GM12878 (cell line): ENCODE measurements around the gene MOB2. TPM values are rescaled to one million over a fixed set of nuclear protein-coding genes. Genes with fewer than 3 reads are reported as not detected.

Experiments used
- ATAC-seq: fragments of 200-7000 bp; cut with Tn5 transposase; 3 replicates; pipeline ENCODE4 v1.9.1; 2020; ENCODE audit warnings: mild to moderate bottlenecking, moderate library complexity
- BruUV-seq: library from RNA; stranded (reverse); fragments of 400-500 nt; replicated peaks from 2 replicates; lab custom pipeline; 2021; lab: Mats Ljungman, UMichigan
- CTCF ChIA-PET: fragments of 300-600 bp; sonication (Branson Sonifier 250); formaldehyde crosslinking; extraction: SDS; loops from one replicate; lab custom pipeline; 2021; ENCODE audit warnings: inconsistent platforms; lab: Yijun Ruan, JAX
- POLR2A ChIA-PET: fragments of 350-600 bp; formaldehyde crosslinking; extraction: SDS; loops from one replicate; lab custom pipeline; 2021; ENCODE audit warnings: inconsistent platforms; lab: Charles Lee
- RAD21 ChIA-PET: fragments of 300-600 bp; sonication (Branson Sonifier 250); formaldehyde crosslinking; loops from one replicate; lab custom pipeline; 2023; ENCODE audit warnings: antibody characterized with exemption; ENCODE audit not compliant: unreplicated experiment; lab: Charles Lee
- SMC1A ChIA-PET: fragments of 300-600 bp; sonication (Branson Sonifier 250); formaldehyde crosslinking; loops from one replicate; lab custom pipeline; 2023; ENCODE audit not compliant: unreplicated experiment, uncharacterized antibody; lab: Charles Lee
- DNase-seq: peaks from one replicate; pipeline ENCODE4 v3.0.0-alpha.2; 2011; ENCODE audit warnings: low read depth, low spot score
- FAIRE-seq: peaks from 3 replicates; lab custom pipeline; 2011; peaks lifted over from hg19 to GRCh38; lab: Jason Lieb, UNC
- H2AFZ ChIP-seq: 2 replicates; pipeline ENCODE4 v1.6.0; 2011; ENCODE audit warnings: low read depth, low read length, control low read depth; ENCODE audit not compliant: control insufficient read depth
- H3K27ac ChIP-seq: 2 replicates; pipeline ENCODE4 v1.5.1; 2011; ENCODE audit warnings: control low read depth; ENCODE audit not compliant: control insufficient read depth, insufficient read depth
- H3K27me3 ChIP-seq, 2 experiments: replicated peaks in 1 of 2; 2 replicates each; pipeline versions ENCODE4 v1.6.0 to v1.6.1; 2011; ENCODE audit warnings: low read length in 1 of 2; ENCODE audit not compliant: control insufficient read depth in 2 of 2, insufficient read depth in 2 of 2
- H3K36me3 ChIP-seq, 2 experiments: 2 replicates each; pipeline ENCODE4 v1.5.1; 2011; ENCODE audit warnings: low read length in 1 of 2; ENCODE audit not compliant: control insufficient read depth in 2 of 2, insufficient read depth in 2 of 2
- H3K4me1 ChIP-seq: 2 replicates; pipeline ENCODE4 v1.6.1; 2011; ENCODE audit warnings: mild to moderate bottlenecking, low read length, moderate library complexity, mixed read lengths; ENCODE audit not compliant: control insufficient read depth, insufficient read depth
- H3K4me2 ChIP-seq: 2 replicates; pipeline ENCODE4 v1.6.0; 2011; ENCODE audit warnings: control low read depth; ENCODE audit not compliant: control insufficient read depth, insufficient read depth
- H3K4me3 ChIP-seq: fragments of 200-600 bp; sonication (generic); 2 replicates; pipeline ENCODE4 v1.5.1; 2016
- H3K79me2 ChIP-seq: 2 replicates; pipeline ENCODE4 v1.6.0; 2011; ENCODE audit warnings: low read length; ENCODE audit not compliant: control insufficient read depth, insufficient read depth
- H3K9ac ChIP-seq: 2 replicates; pipeline ENCODE4 v1.8.0; 2011; ENCODE audit warnings: low read length, control low read depth, mixed read lengths; ENCODE audit not compliant: control insufficient read depth, insufficient read depth
- H3K9me3 ChIP-seq: replicated peaks from 3 replicates; pipeline ENCODE4 v1.5.1; 2011; ENCODE audit warnings: mild to moderate bottlenecking, low read length; ENCODE audit not compliant: control insufficient read depth, insufficient read depth
- H4K20me1 ChIP-seq: 2 replicates; pipeline ENCODE4 v1.6.0; 2011; ENCODE audit not compliant: control insufficient read depth, insufficient read depth
- ATF3 ChIP-seq: IDR thresholded peaks from 2 replicates; pipeline ENCODE4 v1.6.1; 2011; ENCODE audit warnings: low read depth, mild to moderate bottlenecking, low read length, moderate library complexity, borderline replicate concordance; ENCODE audit errors: extremely low read depth
- BACH1 ChIP-seq: fragments of 450-650 bp; IDR thresholded peaks from 2 replicates; pipeline ENCODE4 v1.6.1; 2017; ENCODE audit warnings: mild to moderate bottlenecking, borderline replicate concordance
- BCL11A ChIP-seq: IDR thresholded peaks from 2 replicates; pipeline ENCODE4 v1.6.1; 2011; ENCODE audit warnings: low read depth, low read length
- CBX5 ChIP-seq: sonication (generic); IDR thresholded peaks from 2 replicates; pipeline ENCODE4 v1.6.1; 2016; ENCODE audit warnings: low read depth, moderate library complexity, mild to moderate bottlenecking, inconsistent platforms
- E2F4 ChIP-seq: IDR thresholded peaks from 2 replicates; pipeline ENCODE4 v1.6.1; 2012; ENCODE audit warnings: low read depth, low read length, improper control_type of control experiment
- EED ChIP-seq: sonication (generic); IDR thresholded peaks from 2 replicates; pipeline ENCODE4 v1.6.1; 2016; ENCODE audit warnings: antibody characterized with exemption, low read depth
- MTA2 ChIP-seq: fragments of 450-650 bp; IDR thresholded peaks from 2 replicates; pipeline ENCODE4 v1.6.1; 2016; ENCODE audit warnings: low read depth, mild to moderate bottlenecking, moderate library complexity
- NFYA ChIP-seq: IDR thresholded peaks from 2 replicates; pipeline ENCODE4 v1.6.1; 2011; ENCODE audit warnings: low read depth, mild to moderate bottlenecking, low read length, improper control_type of control experiment, borderline replicate concordance
- POLR2AphosphoS2 ChIP-seq: IDR thresholded peaks from 2 replicates; pipeline ENCODE4 v1.6.1; 2011; ENCODE audit warnings: low read depth, mild to moderate bottlenecking, low read length, improper control_type of control experiment, moderate library complexity
- RAD21 ChIP-seq: IDR thresholded peaks from 2 replicates; pipeline ENCODE4 v1.6.1; 2011; ENCODE audit warnings: mild to moderate bottlenecking, low read depth, low read length, moderate library complexity; ENCODE audit not compliant: insufficient read depth
- SUZ12 ChIP-seq: fragments of 200-600 bp; sonication (generic); IDR thresholded peaks from one replicate; pipeline ENCODE4 v1.6.1; 2018; ENCODE audit warnings: antibody characterized with exemption, mild to moderate bottlenecking; ENCODE audit not compliant: unreplicated experiment
- WRNIP1 ChIP-seq: IDR thresholded peaks from 2 replicates; pipeline ENCODE4 v1.6.1; 2011; ENCODE audit warnings: low read depth, low read length, improper control_type of control experiment, borderline replicate concordance
- ZBTB40 ChIP-seq: fragments of 450-650 bp; IDR thresholded peaks from 2 replicates; pipeline ENCODE4 v1.6.1; 2016; ENCODE audit warnings: mild to moderate bottlenecking, moderate library complexity, borderline replicate concordance
- WGBS: methylation state at CpG from one replicate; pipeline ENCODE4 v1.1.6; 2016; ENCODE audit warnings: low lambda C conversion rate; ENCODE audit not compliant: insufficient replicate concordance, insufficient coverage; ENCODE audit errors: missing lambda C conversion rate; 5-methylcytosine and 5-hydroxymethylcytosine counted together
- in situ Hi-C: fragments of 300-500 bp; cut with MboI; formaldehyde crosslinking; loops from 9 replicates; pipeline ENCODE4 v1.14.3; 2018; ENCODE audit warnings: mixed read lengths
- intact Hi-C: fragments of 100-400 bp; cut with micrococcal nuclease; formaldehyde crosslinking; loops from one replicate; pipeline ENCODE4 v1.14.2; 2022; ENCODE audit not compliant: unreplicated experiment
- polyA plus RNA-seq, 11 experiments: library from polyadenylated mRNA; depleted of rRNA in 4 of 11; unstranded in 6 of 11; stranded (reverse) in 5 of 11; fragments of >200 nt; fragmentation: Nextera tagmentation in 4 of 11; fragmentation: Illumina TruSeq in 1 of 11; extraction: Ambion mirVana in 4 of 11; extraction: Trizol in 1 of 11; gene quantifications; 1 replicate in 1 of 11; 2 replicates in 10 of 11; pipeline versions ENCODE4 v1.2.1 to v1.2.3, GENCODE V29; 2011 to 2016; ENCODE audit warnings: inconsistent platforms in 2 of 11, missing spikeins in 2 of 11, low read depth in 1 of 11
- total RNA-seq, 4 experiments: library from RNA; depleted of rRNA in 3 of 4; stranded (reverse); fragments of >200 nt in 3 of 4; fragmentation: Illumina TruSeq in 1 of 4; extraction: Trizol in 1 of 4; gene quantifications; 2 replicates each; pipeline versions ENCODE4 v1.2.1 to v1.2.3, GENCODE V29; 2013 to 2021

The MOB2 gene
- total and polyA plus RNA-seq, 10 of the 15 experiments (the other 5 are each of a cell fraction or from before 2014, with no cell fraction given), result 0.10 to 34.6 (median 15.5) TPM

- ChIA-PET POLR2A (no interaction called here), SMC1A (interaction anchor here (1.8 kb wide), 1 partner anchor 58 kb away, joined by 7 read pairs; no protein-coding TSS in a partner anchor), RAD21 (no interaction called here), CTCF (interaction anchor here (1.1 kb wide), 1 partner anchor 52 kb away, joined by 3 read pairs; no protein-coding TSS in a partner anchor)
- no peak overlapping the region for H3K27ac ChIP-seq
- no peak overlapping the region for H3K9ac ChIP-seq
- intact Hi-C loops, result no loop called here
- H3K27me3 ChIP-seq, result no peaks in the 10 kb centered on the region
- H3K36me3 ChIP-seq, result no peaks in the 10 kb centered on the region; a peak in 1 of 4 replicates
- no peak overlapping the region for H3K4me3 ChIP-seq
- WGBS, result 59% methylated on average over 19 of the region's 19 CpGs
- BruUV-seq, result no TSS peak
- peaks cover 5% of the 10 kb centered on the region for H3K79me2 ChIP-seq
- H3K9me3 ChIP-seq, result no peaks in the 10 kb centered on the region
- peaks cover 7% of the 10 kb centered on the region for H3K4me1 ChIP-seq
- no peak for FAIRE-seq
- in situ Hi-C loops, result no loop called here
- no peak overlapping the region for H3K4me2 ChIP-seq
- ATAC-seq, result no peak
- no peaks in the 10 kb centered on the region; the same call in 1 of the 2 replicates for H4K20me1 ChIP-seq
- no peak overlapping the region for H2AFZ ChIP-seq
- no peak for DNase-seq
- TF ChIP-seq ATF3, result no peak
- no peak for TF ChIP-seq NFYA
- TF ChIP-seq E2F4, result no peak
- no peak for TF ChIP-seq ZBTB40
- TF ChIP-seq CBX5, result no peak
- no peak for TF ChIP-seq MTA2
- no peak for TF ChIP-seq BACH1
- no peak for TF ChIP-seq POLR2AphosphoS2
- TF ChIP-seq RAD21, result no peak
- no peak for TF ChIP-seq EED
- no peak for TF ChIP-seq SUZ12
- TF ChIP-seq WRNIP1, result no peak
- TF ChIP-seq BCL11A, result no peak
Measured at GRCh38 chr11:1516273-1517067, 29.9 kb upstream of the MOB2 start.
